RKO (cell line): ENCODE measurements around the gene SPAG8.

Source experiments
- DNase-seq: peaks from one replicate; pipeline ENCODE4 v3.0.0-alpha.2; 2016; ENCODE audit warnings: low spot score

Gene SPAG8

DNA sequence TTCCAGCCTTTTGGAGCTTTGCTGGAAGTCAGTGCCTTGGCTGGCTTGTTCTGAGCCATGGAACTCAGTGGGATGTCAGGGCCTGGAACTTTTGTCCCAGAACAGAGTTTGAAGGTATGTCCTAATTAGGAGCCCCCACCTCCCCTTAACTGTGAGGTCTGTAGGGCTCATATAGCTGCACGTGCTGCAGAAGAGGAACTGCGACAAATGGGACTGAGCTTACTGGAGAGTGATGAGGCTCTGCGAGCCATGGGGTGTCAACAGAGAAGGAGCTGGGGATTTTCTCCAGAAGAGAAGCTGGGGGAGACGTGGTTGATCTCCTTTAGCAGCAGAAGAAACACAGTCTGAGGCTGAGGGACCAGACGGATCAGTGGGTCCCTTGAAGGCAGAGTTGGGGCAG lies 27.9 kb upstream of the SPAG8 start:
- DNase-seq = no peak

DNA sequence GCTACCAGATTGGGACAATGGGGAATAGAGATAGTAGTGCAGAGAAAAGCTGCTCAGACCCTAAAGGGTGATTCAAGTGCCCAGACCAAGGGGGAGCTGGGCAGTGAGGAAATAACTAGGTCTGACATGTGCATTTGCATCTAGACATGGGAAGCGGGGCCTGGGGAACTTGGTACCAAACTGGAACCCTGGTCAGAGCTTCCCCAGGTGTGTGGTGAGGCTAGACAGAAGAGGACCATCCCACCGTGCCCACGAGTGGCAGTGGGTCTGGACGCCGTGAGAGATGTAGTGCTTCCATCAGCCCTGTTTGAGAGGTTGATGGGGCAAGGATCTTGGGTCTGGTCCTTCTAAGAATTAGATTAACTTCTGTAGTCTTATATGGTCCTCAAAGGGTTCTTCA lies 24.5 kb upstream of the SPAG8 start:
- DNase-seq = no peak

DNA sequence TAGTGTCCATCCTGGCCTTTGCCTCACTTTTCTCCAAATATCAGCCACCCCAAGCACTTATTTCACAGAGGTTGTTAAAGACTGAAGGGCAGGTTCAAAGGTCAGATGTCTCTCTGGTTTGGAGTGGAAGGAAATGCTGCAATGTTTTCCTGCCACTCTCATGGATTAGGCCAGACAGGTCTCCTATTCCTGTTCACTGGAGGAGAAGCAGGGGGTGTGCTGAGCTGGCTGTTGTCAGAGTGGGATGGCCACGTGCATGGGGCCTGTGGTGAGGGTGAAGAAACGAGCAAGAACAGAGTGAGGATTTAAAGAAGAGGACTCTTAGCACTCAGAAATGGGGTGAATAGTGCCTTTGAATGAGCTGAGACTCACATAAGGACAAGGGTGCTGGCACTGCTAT lies 23.7 kb upstream of the SPAG8 start:
- DNase-seq = no peak

DNA sequence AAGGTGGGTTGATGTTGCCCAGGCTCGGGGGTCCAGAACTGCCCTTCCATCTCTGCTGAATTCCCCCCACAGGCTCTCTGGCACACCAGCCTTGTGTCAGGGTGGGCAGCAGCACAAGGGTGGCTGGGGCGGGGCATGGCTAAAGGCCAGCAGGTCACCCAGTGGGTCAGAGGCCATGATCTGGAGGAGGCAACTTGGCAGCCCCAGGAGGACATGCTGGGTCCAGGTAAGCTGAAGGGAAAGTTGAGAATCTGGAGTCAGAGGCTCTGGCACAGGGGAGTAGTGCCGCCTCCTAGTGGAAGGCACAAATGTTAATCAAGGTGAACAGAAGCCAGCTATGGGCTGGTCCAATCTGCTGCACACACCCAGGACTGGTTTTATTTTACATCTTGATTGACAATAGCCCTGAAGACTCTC lies 23.2 kb upstream of the SPAG8 start:
- no peak for DNase-seq

DNA sequence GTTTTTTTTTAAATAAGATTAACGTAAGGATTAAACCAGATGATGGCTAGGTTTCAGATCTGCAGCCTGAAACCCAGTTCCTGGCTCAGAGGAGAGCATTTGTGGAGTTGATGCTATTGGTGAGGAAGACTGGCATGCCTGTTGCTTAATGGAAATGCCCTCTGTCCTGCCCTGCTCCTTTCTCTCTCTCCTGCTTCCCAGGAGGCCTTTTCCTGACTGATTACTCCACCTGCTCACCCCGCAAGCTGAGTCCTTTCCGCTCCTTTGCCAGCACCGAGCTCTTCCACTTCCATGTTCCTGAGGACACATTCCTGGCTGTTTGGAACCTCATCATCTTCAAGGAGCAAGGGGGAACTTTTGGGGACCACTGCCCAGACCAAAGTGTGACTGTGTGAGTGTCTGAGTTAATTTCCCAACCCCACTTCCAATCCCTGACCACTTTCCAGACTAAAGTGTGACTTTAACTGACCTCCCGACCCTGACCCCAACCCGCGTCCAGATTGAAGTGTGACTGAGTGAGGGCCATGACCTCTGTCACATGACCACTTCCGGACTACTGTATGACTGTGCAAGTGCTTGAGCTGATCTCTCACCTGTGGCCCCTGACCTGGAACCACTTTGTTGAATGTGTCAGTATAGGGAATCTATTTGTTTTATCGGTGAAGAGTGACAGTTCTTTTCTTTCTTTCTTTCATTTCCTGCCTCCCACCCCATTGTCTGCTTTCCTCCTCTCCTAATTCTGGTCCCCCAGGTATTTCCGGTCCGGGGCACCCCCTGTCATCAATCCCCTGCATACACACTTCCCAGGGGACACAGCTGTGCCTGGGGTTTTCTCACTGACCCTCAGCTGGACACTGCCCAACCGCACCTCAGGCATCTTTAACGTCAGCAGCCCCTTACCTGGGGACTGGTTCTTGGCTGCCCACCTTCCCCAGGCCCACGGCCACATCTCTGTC lies 22.5 kb upstream of the SPAG8 start:
- DNase-seq = no peak

DNA sequence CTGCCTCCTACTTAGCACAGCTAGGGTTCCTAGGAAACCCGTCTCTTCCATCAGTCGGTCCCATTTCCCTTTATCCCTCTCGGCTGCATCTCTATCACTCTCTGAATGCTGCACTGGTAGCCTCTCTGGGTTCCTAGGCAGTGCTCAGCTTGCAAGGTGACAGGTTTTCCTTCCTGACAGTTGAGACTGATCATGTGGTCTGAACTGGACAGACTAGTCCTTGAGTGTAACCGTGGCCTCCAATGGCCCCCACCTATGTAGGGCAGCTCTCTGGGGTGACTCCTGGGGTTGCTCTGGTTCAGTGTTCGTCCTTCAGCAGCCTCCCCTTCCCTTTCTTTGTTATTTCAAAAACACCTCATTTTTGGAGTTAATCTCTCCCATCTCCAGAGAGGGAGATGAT lies 20.8 kb upstream of the SPAG8 start:
- no peak for DNase-seq

DNA sequence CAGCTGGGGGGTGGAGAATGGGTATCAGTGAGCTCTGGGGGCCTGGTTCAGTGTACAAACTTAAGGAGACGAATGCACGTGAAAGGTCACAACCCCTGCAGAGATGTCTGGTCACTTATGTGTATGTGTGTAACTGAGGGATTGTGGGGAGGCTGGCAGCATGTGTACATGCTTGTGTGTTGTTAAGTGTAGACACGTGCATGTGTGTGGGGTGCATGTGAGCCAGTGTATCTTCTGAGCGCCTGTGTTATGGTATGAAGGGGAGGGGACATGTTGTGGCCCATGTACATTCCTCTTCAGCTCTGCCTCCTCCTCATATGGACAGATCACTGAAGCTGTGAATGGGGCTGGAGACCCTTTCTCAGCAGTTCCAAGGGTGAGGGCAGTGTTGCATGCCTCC lies 19.0 kb upstream of the SPAG8 start:
- no peak for DNase-seq

DNA sequence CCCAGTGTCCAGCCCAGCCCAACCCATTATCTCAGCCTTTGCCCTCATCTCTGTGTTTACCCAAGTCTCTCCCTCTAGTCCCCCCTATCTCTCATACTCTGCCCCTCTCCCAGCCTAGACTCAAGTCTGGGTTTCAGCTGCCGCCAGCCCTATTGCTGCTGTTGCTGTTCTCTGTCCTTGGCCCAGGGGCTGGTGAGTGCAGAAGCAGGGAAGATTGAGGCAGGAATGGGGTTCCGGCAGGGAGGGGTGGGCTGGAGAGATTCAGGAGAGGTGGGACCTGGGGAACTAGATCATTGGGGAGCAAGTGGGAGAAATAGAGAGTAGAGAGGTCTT lies 17.7 kb upstream of the SPAG8 start:
- DNase-seq = no peak

DNA sequence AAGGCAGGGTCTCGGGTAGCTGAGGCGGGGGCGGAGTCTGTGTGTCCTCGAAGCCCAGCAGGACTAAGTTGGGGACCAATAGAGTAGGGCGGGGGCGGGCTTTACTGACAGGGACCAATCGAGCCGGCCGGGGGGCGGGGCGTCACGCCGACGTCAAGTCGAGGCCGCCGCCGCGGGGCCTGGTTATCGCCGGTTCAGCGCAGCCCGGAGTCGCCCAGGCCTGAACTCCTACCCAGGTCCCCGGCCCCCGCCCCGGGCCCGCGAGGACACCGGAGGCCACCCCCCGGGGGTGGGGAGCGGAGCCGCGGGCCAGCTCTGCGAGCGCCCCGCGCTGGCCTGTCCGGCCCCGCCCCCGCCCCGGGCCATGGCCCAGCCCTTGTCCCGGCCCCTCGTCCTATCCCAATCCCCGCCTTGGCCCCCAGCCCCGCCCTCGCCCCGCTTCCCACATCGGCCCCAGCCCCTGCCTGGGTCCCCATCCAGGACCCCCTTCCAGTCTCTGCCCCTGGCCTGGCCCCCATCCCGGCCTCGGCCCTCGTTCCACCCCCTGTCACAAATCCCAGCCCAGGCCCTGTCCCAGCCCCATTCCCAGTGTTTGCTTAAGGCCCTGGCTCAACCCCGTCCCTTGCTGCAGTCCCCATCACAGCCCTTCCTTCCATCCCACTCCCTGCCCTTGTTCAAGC lies 17.2 kb upstream of the SPAG8 start, which contains the start of gene TMEM8B:
Gene TMEM8B, plus strand, starts transcription at position 145 of the 680 bp plus-strand sequence. Its CDS starts 220 bp downstream, at position 365.
- peak; percentile 91 for DNase-seq

DNA sequence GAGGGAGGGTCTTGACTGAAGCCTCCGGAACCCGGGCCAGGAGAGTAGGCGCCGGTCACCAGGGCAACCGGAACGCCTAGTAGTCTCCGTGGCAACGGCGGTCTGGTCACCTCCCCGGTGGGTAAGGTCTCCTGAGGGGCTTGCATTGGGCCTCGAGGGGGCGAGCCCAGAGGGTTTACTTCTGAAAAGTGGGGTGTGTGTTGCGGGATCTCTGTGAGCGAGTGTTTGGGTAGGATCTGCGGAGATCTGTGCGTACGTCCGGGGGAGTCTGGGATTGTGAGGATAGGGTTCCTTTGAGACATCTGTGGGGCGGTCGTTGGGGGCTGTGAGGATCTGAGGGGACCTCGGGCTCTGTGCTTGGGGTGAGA lies 16.6 kb upstream of the SPAG8 start, which contains the start of gene FAM221B:
Gene FAM221B, minus strand, starts transcription at position 17 of the 368 bp plus-strand sequence. CDS start 2,571 bp downstream, outside the sequence.
- DNase-seq = no peak

DNA sequence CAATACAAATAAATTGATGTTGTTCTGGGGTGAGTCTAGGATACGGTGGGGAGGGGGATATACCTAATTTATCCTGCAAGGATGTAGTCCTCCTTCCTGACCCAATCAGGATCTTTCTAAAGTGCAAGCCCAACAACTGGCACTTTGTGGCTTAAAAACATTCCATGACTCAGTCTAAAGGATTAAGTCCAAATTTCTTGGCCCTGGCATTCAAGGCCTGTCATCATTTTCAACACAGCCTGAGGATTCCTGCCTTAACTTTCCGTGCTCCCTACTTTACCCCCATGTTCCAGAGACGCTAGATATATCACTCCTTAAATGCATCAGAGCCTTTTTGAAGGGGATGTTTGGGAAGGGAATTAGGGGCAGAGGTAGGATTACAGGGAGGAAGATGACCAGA lies 15.4 kb upstream of the SPAG8 start:
- peak; percentile 33 for DNase-seq

DNA sequence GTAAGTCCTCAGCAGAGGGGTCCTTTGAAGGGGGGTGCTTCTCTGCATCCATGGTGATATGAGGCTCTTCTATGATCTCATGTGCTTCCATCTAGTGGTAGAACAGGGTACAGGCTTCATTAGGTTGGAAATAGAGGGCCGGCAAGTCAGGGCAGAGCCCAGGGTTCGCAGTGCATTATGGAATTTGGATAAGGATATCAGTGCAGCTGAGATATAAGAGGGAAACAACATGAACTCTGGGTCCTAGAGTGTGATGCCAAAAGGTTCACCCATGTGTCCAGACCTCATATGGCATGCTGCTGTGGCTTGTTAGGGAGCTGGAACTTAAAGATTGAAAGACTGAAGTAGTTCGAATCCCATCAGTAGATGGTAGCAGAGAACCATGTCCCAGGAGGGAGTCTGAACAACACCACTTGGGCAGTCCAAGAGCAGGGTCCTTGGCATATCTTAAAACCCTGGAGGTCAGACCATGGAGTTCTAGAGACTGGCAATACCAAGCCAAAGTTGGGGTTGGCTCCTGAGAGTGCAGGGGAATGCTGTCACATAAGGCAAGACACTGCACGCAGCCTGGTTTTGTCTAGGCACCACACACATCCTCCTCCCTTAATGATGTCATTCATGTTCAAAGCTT lies 14.1 kb upstream of the SPAG8 start:
- DNase-seq = peak; percentile 57

DNA sequence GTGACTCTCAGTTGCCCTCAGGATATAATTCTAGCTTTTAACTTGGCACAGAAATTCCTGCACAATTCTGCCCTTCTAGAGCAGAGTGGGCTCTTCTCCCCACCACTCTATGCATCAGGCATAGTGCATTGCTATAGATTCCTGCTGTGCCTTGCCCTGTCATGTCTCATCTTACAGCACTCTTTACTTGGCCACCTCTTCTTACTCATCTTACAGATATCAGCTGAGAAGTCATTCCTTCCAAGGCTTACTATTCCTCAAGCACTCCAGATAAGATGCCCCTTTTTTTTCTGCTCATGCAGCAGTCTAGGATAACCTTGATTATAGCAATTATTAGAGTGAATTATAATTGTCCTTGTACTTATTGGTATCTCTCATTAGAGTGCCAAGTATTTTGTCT lies 10.9 kb upstream of the SPAG8 start:
- DNase-seq = no peak

DNA sequence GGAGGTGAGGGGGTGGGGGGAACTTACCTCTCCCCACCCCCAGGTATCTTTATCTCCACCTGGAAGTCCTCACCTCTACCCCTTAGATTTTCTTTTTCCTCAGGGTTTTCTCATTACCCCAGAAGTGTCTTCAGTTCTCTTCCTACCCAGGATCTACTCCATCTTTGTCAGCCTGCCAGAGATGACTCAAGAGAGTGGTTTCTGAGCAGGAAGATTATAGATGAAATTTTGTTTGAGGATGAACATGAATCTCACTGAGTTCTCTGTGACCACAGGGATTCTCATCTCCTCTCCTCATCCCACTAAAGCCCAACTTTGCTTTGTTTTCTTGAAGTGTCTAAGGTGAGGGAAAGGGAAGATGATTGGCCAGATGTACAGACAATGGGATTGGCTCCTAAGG lies 8.0 kb upstream of the SPAG8 start:
- DNase-seq = peak; percentile 35

DNA sequence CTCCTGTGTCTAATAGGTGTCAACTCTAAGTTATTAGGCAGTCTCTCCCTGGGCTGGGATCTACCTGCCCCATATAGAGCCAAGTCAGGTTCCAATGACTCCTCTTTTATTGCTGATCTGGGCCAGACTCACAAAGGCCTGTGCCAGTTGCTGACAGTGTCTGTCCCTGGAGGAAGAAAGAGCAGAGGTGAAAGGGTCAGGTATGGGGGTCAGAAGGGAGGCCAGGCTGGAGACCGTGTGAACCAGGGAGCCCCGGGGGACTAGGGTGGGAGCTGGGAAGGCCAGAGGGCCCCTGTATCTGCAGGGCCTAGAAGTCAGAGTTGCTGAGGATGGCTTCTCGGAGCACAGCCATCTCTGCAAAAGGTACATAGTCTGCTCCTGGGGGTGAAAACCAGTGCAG lies 6.3 kb upstream of the SPAG8 start:
- DNase-seq = no peak

DNA sequence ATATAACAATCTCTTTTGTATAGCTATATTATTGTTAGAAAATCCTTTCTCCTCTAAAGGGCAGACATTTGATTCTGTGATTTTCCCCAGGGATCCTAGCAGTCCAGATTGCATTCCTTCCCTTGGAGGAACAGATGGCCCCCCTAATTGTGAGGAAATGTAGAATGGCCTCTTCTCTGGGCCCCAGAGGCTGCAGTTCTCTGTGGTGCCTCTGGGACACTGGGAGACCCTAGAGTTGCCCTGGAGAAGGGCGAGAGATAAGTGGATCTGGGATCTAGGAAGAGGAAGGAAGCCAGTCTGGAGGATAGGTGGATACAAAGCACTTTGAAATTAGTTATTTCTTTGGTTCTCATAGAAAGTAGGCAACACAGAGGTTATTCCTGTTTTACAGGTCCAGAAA lies 4.6 kb upstream of the SPAG8 start:
- peak; percentile 51 for DNase-seq

DNA sequence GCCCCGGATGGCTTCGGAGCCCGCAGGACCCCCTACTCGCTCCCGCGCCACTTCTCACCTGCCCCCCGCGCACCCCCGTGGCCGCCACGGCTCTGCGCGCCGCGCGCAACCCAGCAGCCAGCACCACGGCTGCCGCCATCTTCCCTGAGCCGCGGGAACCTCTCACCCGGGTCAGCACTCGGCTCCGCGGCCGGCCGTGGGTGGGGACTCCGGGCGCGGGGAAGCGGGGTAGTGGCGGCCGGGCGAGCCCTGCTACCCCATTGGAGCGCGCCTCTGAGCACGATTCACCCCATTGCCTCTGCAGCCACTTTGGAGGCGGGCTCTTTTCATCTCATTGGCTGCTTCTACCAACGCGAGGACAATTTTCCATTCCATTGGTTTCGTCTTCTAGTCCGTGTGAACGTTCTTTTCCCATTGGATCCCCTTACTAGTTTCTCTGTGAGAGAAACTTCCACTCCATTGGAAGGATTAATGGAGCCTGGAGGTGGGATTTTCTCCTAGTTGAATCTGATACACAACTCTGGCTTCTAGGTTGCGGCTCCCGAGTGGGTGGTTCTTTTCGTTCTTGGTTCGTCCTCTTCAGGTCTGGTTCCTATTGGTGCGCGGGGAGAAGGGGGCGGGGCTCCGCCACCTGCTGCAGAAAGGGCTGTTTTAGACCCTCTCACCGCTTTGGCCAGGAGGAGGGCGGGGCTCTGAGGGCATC lies 2.9 kb upstream of the SPAG8 start, which contains the start of gene HINT2:
Gene HINT2, minus strand, starts transcription at position 202 of the 703 bp plus-strand sequence. Its CDS starts 63 bp downstream, at position 139.
- peak; percentile 99 for DNase-seq

DNA sequence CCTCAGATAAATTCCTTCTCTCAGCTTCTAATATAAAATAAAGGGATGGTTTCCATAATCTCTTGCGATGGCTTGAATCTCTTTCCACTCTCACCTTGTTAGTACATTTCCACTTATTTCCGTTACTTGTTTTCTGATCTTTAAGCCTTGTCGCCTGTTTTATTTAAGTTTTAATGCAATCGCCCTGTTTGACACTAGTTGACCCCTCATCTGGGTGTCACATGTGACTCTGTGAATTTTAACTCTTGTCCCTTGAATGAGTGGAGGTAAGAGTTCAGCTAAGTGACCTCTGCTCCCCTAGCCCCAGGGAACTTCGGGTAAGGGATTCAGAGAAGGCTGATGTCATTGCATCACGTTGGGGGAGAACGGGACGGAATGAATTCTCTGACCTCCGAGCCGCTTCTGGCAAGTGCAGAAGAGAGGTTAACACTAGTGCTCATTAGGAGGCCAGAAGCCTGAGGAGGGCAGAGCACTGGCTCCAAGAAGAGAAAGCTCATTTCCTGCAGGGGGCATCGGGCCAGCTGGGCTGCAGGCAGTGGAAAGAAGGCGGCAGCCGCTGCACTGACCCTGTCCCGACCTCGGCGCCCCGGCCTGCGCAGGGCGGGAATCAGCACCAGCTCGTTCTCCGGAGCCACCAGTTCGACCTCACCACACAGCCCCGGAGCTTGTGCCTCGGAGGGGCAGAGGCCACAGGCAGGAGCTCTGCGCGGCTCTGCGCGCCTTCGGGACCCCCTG lies 2.2 kb upstream of the SPAG8 start:
- DNase-seq = peak; percentile 88

DNA sequence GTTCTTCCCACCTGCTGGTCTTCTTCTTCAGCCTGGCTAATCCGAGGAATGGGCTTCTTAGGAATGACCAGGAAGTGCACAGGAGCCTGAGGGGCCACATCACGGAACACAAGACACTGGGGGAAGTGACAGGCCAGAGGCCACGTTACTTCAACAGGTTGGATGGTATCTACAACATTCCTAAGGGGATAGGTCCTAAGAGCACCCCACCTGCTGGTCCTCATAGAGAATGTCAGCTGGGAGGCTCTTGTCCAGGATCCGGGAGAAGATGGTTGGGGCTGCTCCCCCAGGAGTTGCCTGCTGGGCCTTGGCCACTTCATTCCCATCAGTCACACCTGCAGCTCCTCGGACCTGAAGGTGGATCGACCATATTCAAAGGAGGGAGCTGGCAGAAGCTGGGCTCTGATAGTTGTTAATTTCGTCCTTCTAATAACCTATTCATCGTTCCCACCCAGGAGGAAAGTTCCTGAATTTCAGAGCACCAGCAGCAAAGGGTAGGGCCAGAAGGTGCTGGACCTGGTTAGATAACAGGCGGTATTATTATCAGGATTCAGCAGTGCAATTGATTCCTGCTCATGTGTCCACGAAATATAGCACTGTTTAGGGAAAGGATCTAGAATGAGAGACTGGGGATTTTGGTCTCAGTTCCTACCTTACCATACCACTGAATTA lies 1.5 kb upstream of the SPAG8 start:
- peak; percentile 62 for DNase-seq

DNA sequence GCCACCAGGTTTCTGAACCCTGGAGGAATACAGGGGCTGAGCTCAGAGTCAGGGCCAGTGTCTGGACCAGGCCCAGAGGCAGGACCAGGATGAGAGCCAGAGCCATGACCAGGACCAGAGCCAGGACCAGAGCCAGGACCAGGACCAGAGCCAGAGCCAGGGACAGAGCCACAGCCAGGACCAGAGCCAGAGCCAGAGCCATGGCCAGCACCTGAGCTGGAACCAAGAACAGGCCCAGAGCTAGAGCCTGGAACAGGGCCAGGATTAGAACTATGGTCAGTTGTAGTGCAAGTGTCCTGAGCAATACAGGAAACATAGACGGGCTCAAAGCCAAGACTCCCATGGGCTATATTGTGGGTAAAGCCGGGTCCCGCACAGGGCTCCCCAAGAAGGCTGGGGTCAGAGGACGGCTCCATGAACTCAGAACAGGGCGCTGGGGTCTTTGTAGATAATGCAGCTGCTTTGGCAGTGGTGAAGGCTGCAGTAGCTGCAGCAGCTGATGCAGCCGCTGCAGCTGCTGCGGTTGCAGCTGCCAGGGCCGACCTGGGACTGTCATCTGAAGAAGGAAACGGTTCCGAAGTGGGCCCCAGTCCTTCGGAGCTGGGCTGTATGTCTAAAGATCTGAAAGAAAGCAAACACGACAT lies 559 bp downstream of the SPAG8 start:
- no peak for DNase-seq
